Measurements from ENCODE around the gene BCR. TPM values are rescaled to one million over a fixed set of nuclear protein-coding genes. Genes with fewer than 3 reads are reported as not detected.

The BCR gene
- total and polyA plus RNA-seq, 2 of the 8 experiments (the other 6 are each of a cell fraction or from before 2014, with no cell fraction given) = 66.7 to 130 TPM

DNA sequence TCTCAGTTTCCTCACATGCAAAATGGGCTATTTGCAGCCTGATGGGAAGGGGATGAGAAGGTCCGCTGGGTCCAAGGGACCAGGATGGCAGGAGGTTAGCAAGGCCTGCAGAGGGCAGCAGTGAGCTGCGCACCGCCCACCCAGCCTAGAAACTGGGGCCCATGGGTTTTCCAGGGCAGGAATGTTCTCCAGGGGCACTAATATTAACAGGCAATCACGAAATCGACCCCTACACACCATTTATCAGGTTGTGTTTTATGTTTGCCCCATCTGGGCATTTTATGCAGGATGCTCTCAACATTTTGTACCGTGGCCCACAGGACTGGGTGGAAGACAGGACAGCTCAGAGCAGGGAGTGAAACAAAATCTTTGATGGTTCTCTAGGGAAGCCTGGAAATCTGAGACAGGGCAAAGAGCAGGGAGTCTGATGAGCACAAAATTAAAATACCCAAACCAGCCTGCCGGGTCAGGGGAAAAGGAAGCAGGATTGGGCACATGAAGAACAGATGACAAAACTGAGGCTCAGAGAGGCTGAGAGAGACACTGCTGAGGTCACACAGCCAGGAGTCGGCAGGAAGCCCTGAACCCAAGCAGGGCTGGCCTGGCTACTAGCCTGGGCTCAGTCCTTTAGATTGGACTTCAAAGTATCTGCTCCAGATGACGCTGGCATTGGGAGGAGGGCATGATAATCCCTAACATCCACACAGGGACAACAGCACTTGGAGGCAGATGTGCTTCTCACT lies 1.6 kb upstream of the BCR start (continued):
- TF ChIP-seq, protein P1, sequence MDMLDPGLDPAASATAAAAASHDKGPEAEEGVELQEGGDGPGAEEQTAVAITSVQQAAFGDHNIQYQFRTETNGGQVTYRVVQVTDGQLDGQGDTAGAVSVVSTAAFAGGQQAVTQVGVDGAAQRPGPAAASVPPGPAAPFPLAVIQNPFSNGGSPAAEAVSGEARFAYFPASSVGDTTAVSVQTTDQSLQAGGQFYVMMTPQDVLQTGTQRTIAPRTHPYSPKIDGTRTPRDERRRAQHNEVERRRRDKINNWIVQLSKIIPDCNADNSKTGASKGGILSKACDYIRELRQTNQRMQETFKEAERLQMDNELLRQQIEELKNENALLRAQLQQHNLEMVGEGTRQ (IDR thresholded peaks at IDR 0.05; ENCODE audit: low read length) = no peak
- no peak for TF ChIP-seq TAF7 (optimal IDR thresholded peaks at IDR 0.05; ENCODE audit: borderline replicate concordance, low read depth, low read length)
- TF ChIP-seq, protein P2, sequence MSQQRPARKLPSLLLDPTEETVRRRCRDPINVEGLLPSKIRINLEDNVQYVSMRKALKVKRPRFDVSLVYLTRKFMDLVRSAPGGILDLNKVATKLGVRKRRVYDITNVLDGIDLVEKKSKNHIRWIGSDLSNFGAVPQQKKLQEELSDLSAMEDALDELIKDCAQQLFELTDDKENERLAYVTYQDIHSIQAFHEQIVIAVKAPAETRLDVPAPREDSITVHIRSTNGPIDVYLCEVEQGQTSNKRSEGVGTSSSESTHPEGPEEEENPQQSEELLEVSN (IDR thresholded peaks at IDR 0.05) = no peak

Measured in H1 (cell line).